Islet of Langerhans (tissue), 1 donor: ENCODE measurements around the gene LRP8.

ENCODE experiments used
- FAIRE-seq: peaks from one replicate; lab custom pipeline; 2011; peaks lifted over from hg19 to GRCh38; lab: Jason Lieb, UNC

The LRP8 gene

DNA sequence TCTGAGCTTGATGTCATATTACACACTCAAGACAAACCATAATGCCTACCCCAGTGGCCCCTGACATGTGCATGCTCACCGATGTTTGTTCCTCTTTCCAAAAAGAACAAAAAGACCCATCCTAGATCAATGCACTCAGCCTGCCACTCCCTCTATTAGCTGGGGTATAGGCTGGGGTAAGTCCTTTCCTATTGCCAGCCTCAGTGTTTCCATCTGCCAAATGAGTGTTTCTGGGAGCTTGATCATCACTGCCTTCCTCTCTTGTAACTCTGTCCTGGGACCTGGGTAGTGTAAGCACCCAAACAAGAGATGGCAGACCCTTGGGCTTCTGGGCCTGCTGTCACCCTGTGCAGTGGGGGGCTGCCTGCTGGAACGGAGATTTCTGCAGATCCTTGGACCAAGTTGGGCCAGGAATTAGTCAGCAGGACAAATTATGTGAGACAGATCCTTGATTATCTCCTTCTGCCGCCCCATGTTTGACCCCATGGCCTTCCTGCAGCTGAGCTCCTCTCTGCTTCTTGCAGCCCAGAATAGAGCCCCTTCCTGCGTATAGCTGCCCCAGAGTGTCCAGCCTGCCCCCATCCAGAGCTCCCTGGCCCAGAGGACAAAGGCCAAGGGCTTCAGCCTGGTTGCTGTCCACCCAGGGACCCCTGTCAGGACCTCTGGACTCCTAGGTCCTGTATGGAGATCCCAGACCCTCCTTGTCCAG lies 31.5 kb upstream of the LRP8 start:
- FAIRE-seq: no peak

DNA sequence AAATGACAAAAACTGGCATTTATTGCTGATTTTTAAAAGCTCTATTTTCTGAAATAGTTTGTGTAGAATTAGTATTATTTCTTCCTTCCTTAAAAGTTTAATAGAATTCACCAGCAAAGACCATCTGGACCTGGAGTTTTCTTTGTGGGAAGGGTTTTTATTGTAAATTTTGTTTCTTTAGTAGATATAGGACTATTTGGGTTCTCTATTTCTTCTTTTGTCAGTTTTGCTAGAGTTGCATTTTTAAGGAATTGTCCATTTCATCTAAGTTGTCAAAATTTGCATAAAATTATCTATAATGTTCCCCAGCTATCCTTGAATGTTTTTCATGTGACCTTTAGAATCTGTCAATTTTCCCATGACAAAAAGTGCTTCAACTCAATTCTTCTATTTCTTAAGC lies 28.8 kb upstream of the LRP8 start:
- FAIRE-seq: no peak

DNA sequence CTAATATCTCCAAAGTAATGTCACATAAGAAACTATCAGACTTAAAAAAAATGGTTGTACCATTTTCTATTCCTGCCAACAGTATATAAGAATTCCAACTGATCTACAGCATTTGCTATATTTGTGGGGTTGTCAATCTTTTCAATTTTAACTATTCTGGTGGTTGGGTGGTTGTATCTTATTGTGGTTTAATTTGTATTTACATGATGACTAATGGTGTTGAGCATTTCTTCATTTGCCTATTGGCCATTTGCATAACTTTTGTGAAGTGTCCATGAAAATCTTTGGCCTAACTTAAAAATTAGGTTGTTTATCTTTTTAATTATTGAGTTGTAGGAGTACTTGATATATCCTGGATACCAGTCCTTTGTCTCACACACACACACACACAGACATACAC lies 26.2 kb upstream of the LRP8 start:
- no peak for FAIRE-seq

DNA sequence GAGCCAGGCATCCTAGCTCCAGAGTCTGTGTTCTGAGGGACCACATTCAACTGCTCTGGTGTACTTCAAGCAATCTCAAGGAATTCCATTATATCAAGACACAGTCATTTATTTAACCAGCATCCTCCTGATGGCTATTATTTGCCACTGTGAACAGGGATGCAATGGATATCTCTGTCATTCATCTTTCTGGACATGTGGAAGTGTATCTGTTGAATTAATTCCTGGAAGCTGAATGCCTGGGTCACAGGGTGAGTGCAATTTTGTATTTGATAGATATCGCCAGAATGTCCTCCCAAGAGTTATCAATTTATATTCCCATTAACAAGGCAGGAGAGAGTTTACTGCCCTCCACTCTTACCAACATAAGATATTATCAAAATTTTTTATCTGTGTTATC lies 24.7 kb upstream of the LRP8 start:
- FAIRE-seq: no peak

DNA sequence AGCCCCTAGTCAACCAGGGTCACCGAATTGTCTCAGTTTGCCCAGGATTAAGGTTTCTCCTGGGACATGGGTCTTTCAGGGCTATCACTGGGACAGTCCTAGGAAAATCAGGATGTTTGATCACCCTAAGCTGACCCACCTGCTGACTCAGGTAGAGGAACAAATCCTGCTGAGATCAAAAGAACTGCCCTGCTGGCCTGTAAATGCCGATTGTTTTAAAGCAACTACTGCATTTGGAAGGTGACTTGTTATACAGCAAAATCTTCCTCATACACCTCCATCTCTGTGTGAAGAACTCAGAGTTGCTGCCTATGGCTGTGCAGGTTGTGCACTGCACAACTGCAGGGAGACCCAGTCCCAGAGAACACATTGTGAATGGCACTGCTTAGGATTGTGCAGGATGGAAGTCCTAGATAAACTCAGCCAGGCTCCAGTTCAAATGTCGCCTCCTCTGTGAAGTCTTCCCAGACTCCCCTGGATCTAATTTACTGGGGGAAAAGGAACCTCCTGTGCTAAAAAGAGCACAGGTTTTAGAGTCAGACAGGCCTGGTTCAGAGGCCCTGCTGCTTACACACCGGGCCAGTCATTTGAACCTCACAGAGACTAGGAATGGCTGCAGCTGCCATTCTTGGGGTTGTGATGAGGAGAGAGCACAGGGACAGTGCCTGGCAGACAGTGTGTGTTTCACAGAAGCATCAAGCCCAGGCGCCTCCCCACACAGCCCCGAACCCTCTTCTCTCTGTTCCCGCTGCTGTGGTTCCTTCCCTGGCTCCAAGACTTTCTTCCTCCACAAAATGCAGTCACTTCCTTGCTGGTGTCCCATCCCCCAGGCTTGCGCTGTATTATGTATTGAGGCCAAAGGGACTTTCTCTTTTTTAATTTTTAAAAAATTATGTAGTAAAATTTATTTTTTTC lies 23.2 kb upstream of the LRP8 start:
- no peak for FAIRE-seq

DNA sequence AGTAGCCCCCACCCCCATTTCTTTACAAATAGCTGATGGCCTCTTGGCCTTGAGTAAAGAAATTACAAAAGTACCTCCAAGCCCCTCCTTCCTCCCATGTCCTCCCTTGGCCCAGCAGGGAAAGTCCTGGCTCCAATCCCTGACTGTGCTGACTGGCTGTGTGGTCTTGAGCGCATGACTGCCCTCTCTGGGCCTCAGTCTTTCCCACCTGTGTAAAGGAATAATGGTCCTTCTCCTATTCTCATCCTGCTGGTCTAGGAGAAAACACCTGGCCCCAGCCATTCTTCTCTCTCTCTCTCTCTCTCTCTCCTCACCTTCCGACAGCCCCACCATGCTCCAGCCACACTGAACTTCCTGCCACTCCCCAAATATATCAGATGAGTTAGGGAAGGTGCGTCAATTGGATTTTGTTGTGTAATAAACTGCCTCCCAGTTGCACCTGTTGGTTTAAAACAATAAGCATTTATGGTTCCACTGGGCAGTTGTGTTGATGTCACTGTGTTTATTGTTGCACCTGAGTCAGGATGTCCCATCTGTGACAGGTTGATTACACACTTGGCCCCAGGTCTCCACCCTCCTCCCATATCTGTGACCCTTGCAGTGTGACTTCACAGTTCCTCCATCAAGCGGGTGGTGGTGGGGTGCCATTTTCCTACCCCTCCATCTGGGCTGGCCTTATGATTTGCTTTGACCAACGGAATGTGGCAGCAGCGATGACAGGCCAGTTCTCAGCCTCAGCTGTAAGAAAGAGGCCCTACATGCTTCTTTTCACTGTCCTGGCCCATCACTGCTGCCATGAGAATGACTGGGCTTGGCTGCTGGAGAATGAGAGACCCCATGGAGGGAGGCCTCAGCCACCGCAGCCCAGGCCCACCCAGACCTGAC lies 22.3 kb upstream of the LRP8 start:
- FAIRE-seq: no peak

DNA sequence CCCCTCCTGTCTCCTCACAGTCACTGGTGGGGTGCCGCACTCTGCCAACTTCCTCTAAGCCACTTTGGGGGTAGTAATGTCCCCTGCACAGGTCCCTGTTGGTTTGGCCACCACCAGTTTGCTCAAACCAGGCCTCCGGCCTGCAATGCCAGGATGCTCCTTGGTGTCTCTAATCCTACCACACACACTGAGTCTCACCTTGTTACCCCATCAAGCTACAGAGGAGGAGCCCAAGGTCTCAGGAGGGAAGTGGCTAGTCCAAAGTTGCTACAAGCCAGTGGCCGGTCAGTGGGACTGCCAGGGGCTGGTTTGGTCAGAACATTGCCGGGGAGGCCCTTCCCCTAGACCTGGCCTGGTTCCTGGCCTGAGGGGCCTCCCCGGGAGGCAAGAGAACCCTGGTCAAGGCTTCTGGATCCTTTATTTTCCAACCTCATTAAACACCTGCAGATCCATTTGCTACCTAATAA lies 21.5 kb upstream of the LRP8 start:
- no peak for FAIRE-seq

DNA sequence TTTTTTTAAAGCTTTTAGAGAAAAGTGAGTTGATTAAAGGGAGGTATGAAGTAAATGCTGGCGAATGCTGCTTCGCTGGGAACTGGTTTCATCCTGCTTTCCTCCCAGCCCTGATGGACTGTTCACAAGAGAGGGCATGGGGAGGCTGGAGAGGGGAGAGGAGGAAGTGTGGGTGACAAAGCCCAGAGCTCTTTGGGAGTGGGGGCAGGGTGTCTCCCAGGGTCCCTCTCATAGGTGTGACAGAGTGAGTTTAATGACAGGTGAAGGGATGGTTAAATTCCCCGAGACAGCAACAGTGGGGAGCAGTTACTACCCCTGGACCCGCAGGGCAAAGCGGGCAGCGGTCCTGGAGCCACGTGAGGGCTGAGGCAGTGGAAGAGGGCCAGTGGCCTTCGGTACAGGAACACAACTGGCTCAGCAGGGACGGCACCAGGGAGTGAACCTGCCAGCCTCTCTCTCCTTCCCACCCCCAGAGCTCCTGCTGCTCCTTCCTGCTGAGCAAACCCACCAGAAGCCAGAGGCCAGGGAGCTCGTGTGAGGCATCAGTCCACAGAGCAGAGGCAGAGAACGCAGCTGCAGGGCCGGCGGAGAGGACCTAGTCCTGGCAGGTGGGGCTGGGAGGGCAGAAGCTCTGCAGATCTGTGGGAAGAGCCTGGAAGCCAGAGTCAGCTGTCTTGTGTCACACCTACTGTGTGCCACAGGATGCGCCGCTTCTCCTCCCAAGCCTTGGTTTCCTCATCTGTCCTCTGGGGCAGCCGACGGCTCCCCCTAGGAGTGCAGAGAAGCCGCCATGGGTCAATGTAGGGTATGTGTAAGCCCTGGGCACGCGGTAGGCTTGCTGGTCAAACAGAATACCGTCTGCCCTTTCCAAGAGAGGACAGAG lies 20.9 kb upstream of the LRP8 start:
- no peak for FAIRE-seq

DNA sequence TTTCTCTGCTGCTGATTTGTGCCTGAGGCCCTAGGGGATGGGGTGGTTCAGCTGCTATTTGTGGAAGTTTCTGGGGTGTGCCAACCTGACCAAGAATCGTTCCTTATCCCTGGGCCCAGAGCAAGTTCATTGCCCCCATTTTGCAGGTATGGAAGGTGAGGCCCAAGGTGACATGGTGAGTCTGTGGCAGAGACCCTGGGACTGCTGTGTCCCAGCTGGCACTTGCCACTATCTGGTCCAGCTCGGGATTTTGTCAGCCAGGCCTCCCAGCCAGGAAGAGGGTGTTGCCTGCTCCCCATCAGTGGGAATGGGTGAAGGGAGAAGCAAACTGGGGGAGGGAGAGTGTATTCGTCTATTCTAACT lies 18.9 kb upstream of the LRP8 start:
- FAIRE-seq: no peak

DNA sequence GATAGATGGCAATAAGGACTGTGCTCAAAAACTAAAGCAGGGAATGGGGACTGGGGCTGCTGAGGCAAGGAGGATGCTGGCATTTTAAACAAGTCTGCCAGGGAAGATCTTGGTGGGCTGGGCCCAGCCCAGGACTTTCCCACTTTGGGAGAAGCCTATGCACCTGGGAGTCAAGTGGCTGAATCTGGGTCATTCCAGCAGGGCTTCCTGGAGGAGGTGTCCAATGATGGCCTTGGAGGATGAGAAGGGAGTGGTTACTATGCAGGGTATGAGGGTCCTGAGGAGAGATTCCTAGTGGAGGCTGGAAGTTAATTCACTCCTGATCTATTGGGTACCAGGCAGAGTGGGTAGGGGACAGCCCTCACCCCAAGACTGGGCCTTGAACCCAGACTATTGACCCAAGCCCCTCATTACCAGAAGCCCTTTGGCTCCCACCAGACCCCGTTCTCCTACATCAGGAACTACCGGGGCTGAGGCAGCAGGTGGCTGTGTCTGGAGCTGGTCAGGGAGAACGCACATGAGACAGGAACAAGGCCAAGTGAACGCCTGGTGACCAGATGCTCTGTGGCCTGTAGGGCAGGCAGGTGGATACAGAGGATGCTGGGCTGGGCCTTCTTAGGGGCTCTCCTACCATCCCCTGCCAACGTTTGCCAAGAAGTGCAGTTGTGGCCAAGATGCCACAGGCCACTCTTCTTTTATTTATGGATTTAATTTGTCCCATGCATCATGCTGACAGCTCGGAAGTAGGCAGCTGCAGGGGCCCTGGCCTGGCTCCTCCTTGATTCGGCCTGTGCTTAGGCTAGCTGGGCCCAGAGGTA lies 18.3 kb upstream of the LRP8 start:
- no peak for FAIRE-seq

DNA sequence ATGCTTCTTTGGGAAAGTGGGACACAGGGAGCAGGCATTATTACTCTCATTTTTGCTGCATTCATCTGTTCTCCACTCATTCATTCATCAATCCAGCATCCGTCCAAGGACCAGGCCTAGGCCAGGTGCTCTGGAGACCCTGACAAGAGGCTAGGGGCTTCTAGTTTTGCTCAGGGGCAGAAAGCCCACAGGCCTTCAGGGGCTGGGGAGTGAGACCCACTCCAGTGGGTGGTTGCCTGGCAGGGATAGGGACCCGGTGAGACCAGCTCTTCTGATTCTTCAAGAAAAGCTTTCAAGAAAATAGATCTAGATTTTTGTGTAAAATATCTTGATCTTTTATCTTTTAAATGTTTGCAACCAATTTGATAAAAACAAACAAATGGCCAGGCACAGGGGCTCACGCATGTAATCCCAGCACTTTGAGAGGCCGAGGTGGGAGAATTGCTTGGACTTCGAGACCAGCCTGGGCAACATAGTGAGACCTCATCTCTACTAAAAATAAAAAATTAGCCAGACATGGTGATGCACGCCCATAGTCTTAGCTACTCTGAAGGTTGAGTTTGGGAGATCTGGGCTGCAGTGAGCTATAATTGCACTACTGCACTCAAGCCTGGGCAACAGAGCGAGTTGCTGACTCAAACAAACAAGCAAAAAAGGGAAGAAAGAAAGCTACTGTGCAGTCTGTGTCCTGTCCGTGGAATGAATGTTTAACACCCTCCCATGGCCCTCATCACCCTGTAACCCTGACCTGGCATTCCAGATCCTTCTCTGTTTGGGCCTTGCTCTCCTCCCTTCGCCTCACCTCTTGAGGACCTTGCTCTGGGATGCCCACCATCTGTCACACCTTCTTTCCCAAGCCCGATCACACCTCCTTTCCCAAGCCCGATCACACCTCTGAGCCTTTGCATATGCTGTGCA lies 17.3 kb upstream of the LRP8 start:
- no peak for FAIRE-seq

DNA sequence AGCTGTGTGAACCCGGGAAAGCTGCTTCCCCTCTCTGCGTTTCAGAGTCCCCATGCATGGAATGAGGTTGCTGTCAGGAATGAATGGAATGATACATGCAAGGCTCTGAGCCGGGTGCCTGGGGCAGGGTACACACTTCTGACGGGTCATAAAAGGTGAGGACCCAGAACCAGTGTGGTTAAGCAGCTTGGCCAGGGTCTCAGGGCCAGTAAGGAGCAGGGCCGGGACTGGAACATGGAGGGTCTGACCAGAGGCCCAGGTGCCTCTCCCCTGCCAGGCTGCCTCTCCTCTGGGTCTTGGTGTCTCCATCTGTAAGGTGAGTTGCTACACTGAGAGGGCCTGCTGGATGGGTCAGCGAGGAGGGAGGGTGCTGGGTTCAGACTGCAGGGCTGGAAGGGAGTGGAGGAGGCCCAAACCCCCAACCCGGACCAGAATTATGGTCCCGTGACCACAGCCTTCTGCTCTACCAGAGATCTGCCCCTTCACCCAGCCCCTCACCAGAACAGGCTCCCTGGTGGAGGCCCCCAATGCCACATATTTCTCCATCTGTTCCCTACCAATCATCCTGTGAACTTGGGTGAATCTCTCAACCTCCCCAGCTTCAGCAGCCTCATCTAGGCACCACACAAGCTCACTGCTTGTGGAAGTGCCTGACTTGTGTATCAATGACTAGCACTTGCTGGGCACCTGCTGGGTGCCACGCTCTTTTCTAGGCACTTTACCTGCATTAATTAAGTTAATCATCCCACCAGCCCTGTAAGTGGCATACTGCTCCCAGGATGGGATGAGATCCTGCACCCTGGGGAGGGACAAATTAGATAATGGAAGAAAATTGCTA lies 16.2 kb upstream of the LRP8 start:
- no peak for FAIRE-seq

DNA sequence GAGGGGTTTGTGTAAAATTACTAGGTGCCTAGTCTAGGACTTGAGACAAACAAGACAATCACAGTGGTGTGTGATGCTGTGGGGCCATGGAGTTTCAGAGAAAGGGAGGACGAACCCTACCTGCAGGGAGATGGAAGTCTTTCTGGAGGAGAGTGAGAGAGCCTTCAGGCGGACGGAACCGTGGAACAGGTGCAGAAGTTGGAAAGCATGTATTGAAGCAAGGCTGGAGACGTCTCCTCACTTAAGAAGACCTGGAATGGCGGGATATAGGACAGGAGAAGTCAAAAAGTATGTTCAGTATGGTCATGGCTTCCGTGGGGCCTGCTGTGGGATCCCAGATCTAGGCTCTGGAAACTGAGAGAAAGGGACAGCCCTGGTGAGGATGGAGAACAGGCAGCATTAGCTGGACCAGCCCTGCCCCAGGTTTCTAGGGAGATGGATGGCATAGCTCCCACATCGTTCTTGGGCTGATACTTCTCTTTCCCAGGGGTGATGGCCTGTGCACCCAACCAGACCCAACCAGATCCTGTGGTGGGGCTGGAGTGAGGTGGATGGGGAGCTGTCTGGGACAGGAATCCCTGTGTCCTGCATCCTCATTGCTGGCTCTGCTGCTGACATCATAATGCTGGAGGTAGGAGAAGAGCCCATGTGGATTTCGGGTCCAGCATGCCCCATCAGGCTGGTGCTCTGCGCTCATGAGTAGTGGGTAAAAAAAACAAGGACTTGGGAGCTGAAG lies 15.0 kb upstream of the LRP8 start:
- no peak for FAIRE-seq

DNA sequence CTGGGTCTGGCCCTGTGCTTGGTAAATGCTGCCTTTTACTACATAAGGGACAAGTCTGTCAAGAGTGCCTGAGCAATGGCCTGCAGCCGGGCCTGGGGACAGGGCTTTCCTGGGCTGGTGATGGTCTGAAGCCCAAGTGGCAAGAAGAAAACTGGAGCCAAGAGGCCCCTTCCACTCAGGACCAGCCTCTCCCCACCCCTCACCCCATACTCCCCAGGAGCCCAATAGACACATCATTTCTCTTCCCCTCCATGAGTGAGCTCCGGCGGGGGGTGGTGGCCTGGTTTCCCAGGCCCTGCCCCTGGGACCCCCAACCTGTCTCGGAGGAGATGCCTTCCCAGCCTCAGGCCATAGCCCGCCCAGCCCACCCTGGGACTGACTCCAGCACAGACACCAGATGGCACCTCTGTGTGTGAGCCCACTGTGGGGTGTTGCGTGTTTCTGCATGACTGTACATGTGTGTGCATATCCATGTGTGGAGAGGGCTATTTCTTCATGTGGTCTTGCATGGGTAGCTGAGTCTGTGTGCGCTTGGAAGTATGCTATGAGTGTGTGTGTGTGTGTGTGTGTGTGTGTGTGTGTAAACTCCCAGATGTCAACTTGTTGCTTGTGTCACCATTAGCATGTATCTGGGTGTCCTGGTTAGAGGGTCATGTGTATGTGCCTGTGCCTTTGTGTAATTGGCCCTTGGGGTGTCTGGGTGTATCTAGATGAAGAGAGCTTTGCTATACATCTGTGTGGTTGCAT lies 14.3 kb upstream of the LRP8 start:
- no peak for FAIRE-seq

DNA sequence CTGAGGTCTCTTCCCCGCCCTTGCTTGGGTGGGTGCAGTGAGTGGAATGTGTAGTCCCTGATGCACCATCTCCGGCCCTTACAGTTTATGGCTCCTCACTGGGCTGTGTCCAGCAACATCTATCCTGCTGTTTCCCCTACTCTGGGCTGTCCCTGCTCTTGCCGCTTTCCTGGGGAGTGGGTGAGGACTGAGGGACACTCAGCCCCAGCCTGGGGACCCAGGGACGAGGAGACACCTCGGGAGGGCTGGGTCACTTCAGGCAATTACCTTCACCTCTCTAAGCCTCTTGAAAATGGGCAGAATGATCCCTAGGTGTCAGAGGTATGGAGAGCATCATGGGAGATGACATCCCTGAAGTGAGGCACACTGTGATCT lies 13.6 kb upstream of the LRP8 start:
- FAIRE-seq: no peak

DNA sequence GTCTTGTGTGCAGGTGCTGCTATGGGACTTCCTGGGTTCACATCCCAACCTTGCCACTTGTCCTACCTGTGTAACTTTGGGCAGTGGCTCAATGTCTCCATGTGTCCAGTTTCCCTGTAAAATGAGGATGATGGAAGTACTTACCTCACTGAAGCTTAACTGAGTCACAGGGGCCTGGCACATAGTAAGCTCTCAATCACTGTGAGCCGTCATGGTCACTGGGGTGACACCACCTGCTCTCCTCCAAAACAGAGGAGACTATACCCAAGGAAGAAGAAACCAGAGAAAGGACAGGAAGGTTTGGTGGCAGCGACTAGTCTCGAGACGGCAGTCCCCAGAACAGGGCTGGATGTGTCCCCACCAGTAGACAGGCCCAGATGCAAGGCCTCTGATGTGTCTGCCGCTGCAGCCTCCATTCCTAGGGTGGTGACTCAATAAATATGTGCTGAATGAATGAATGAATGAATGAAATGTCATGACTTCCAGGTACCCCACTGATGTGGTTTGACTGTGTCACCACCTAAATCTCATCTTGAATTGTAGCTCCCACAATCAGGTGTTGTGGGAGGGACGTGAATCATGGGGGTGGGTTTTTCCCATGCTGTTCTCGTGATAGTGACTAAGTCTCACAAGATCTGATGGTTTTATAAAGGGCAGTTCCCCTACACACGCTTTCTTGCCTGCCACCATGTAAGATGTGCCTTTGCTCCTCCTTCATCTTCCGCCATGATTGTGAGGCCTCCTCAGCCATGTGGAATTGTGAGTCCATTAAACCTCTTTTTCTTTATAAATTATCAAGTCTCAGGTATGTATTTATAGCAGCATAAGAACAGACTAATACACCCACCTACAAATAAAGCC lies 13.0 kb upstream of the LRP8 start:
- no peak for FAIRE-seq
